H9 (cell line): Measurements from ENCODE around the gene RSBN1L. TPM values are rescaled to one million over a fixed set of nuclear protein-coding genes. Genes with fewer than 3 reads are reported as not detected.
A peak's percentile ranks its signal among the peaks of the same experiment; 100 is the strongest.

ENCODE experiments used
- DNase-seq: peaks from one replicate; pipeline ENCODE4 v3.0.0-alpha.2; 2017
- H2AFZ ChIP-seq: one replicate; pipeline ENCODE4 v1.6.1; 2013; ENCODE audit warnings: mild to moderate bottlenecking, low read length, control low read depth, moderate library complexity
- H2AK5ac ChIP-seq: 2 replicates; pipeline ENCODE4 v1.6.1; 2013; ENCODE audit warnings: low read length, control low read depth, mixed read lengths; ENCODE audit not compliant: insufficient read length
- H2BK120ac ChIP-seq: one replicate; pipeline ENCODE4 v1.6.1; 2013; ENCODE audit warnings: low read depth, mild to moderate bottlenecking, low read length, control low read depth, inconsistent platforms; ENCODE audit not compliant: poor library complexity, severe bottlenecking
- H2BK12ac ChIP-seq: 2 replicates; pipeline ENCODE4 v1.6.1; 2013; ENCODE audit warnings: low read length, control low read depth, mixed read lengths, low read depth; ENCODE audit not compliant: insufficient read length
- H2BK15ac ChIP-seq: 2 replicates; pipeline ENCODE4 v1.6.1; 2013; ENCODE audit warnings: low read depth, low read length, control low read depth
- H2BK20ac ChIP-seq: one replicate; pipeline ENCODE4 v1.6.1; 2013; ENCODE audit warnings: low read depth, mild to moderate bottlenecking, low read length, control low read depth, inconsistent platforms; ENCODE audit not compliant: poor library complexity, severe bottlenecking
- H2BK5ac ChIP-seq: 2 replicates; pipeline ENCODE4 v1.6.1; 2013; ENCODE audit warnings: low read length, control low read depth, mixed read lengths; ENCODE audit not compliant: insufficient read length
- H3K14ac ChIP-seq: 2 replicates; pipeline ENCODE4 v1.6.1; 2013; ENCODE audit warnings: low read length, control low read depth; ENCODE audit not compliant: insufficient read depth
- H3K18ac ChIP-seq: 2 replicates; pipeline ENCODE4 v1.6.1; 2013; ENCODE audit warnings: low read depth, mild to moderate bottlenecking, mixed read lengths, low read length, control low read depth; ENCODE audit not compliant: insufficient read length
- H3K23ac ChIP-seq: 2 replicates; pipeline ENCODE4 v1.6.1; 2013; ENCODE audit warnings: low read length, control low read depth, mixed read lengths, low read depth; ENCODE audit not compliant: insufficient read length
- H3K23me2 ChIP-seq: 2 replicates; pipeline ENCODE4 v1.6.1; 2013; ENCODE audit warnings: low read depth, mild to moderate bottlenecking, mixed read lengths, low read length, control low read depth; ENCODE audit not compliant: insufficient read length, poor library complexity, severe bottlenecking
- H3K27ac ChIP-seq: 2 replicates; pipeline ENCODE4 v1.5.1; 2013; ENCODE audit warnings: low read length, control low read depth, mixed read lengths, low read depth; ENCODE audit not compliant: insufficient read length
- H3K27me3 ChIP-seq: 2 replicates; pipeline ENCODE4 v1.6.1; 2013; ENCODE audit warnings: low read length, control low read depth, inconsistent platforms; ENCODE audit not compliant: insufficient read depth
- H3K4ac ChIP-seq: 2 replicates; pipeline ENCODE4 v1.6.1; 2013; ENCODE audit warnings: low read depth, mild to moderate bottlenecking, control low read depth, inconsistent platforms, low read length, moderate library complexity
- H3K4me1 ChIP-seq: 2 replicates; pipeline ENCODE4 v1.6.1; 2013; ENCODE audit warnings: low read length, control low read depth, inconsistent platforms; ENCODE audit not compliant: insufficient read depth
- H3K4me2 ChIP-seq: 2 replicates; pipeline ENCODE4 v1.6.1; 2013; ENCODE audit warnings: low read length, control low read depth, mixed read lengths; ENCODE audit not compliant: insufficient read length, insufficient read depth
- H3K56ac ChIP-seq: 2 replicates; pipeline ENCODE4 v1.6.1; 2013; ENCODE audit warnings: low read depth, mild to moderate bottlenecking, mixed read lengths, low read length, control low read depth; ENCODE audit not compliant: insufficient read length
- H3K79me1 ChIP-seq: 2 replicates; pipeline ENCODE4 v1.6.1; 2013; ENCODE audit warnings: low read depth, mild to moderate bottlenecking, moderate library complexity, low read length, control low read depth, inconsistent platforms; ENCODE audit not compliant: insufficient read depth, poor library complexity, severe bottlenecking
- H3K79me2 ChIP-seq: 2 replicates; pipeline ENCODE4 v1.6.1; 2013; ENCODE audit warnings: low read length, control low read depth, inconsistent platforms; ENCODE audit not compliant: insufficient read depth
- H3K9ac ChIP-seq: 2 replicates; pipeline ENCODE4 v1.6.1; 2013; ENCODE audit warnings: low read length, control low read depth, mixed read lengths; ENCODE audit not compliant: insufficient read length; ENCODE audit errors: extremely low read depth
- H3K9me3 ChIP-seq: one replicate; pipeline ENCODE4 v1.6.1; 2013; ENCODE audit warnings: low read depth, low read length, inconsistent platforms; ENCODE audit not compliant: control insufficient read depth
- H3T11ph ChIP-seq: one replicate; pipeline ENCODE4 v1.6.1; 2013; ENCODE audit warnings: mild to moderate bottlenecking, low read length, control low read depth, inconsistent platforms
- H4K20me1 ChIP-seq: one replicate; pipeline ENCODE4 v1.6.1; 2013; ENCODE audit not compliant: control insufficient read depth, insufficient read length, insufficient read depth
- H4K5ac ChIP-seq: 2 replicates; pipeline ENCODE4 v1.6.1; 2013; ENCODE audit warnings: low read depth, mild to moderate bottlenecking, mixed read lengths, low read length, control low read depth; ENCODE audit not compliant: insufficient read length
- H4K8ac ChIP-seq: replicated peaks from 2 replicates; pipeline ENCODE4 v1.6.1; 2013; ENCODE audit warnings: low read length, control low read depth, mixed read lengths, low read depth; ENCODE audit not compliant: insufficient read length
- H4K91ac ChIP-seq: 2 replicates; pipeline ENCODE4 v1.6.1; 2013; ENCODE audit warnings: low read depth, mild to moderate bottlenecking, moderate library complexity, mixed read lengths, low read length, control low read depth; ENCODE audit not compliant: insufficient read length
- H3K27ac Mint-ChIP-seq, 3 experiments: 2 replicates in 2 of 3; 3 replicates in 1 of 3; pipeline ENCODE4 v1.8.0; 2020 to 2021; ENCODE audit warnings: mixed read lengths in 3 of 3, mild to moderate bottlenecking in 1 of 3, moderate library complexity in 1 of 3
- H3K27me3 Mint-ChIP-seq: 2 replicates; pipeline ENCODE4 v1.8.0; 2021; ENCODE audit warnings: low read depth, mild to moderate bottlenecking, moderate library complexity, mixed read lengths
- H3K36me3 Mint-ChIP-seq, 3 experiments: 2 replicates in 2 of 3; 3 replicates in 1 of 3; pipeline ENCODE4 v1.8.0; 2020 to 2021; ENCODE audit warnings: low read depth in 3 of 3, mixed read lengths in 3 of 3; ENCODE audit not compliant: insufficient read depth in 1 of 3
- H3K4me1 Mint-ChIP-seq, 2 experiments: 2 replicates each; pipeline ENCODE4 v1.8.0; 2020; ENCODE audit warnings: mixed read lengths in 2 of 2
- H3K4me3 Mint-ChIP-seq, 2 experiments: 2 replicates in 1 of 2; 3 replicates in 1 of 2; pipeline ENCODE4 v1.8.0; 2020 to 2021; ENCODE audit warnings: mild to moderate bottlenecking in 2 of 2, mixed read lengths in 2 of 2, moderate library complexity in 1 of 2
- H3K9me3 Mint-ChIP-seq, 2 experiments: 2 replicates in 1 of 2; 3 replicates in 1 of 2; pipeline ENCODE4 v1.8.0; 2020; ENCODE audit warnings: mild to moderate bottlenecking in 2 of 2, mixed read lengths in 2 of 2, moderate library complexity in 1 of 2
- WGBS: extraction: QIAGEN DNeasy Blood & Tissue Kit; methylation state at CpG from one replicate; pipeline ENCODE4 v1.1.7; 2013; ENCODE audit warnings: missing lambda C conversion rate, low lambda C conversion rate, mixed read lengths; ENCODE audit not compliant: insufficient read length; ENCODE audit errors: extremely low coverage; 5-methylcytosine and 5-hydroxymethylcytosine counted together
- total RNA-seq: library from RNA; stranded (reverse); gene quantifications from 2 replicates; pipeline ENCODE4 v1.2.1, GENCODE V29; 2021
- TF ChIP-seq, protein P1 (sequence below): fragments of 200-600 bp; sonication (generic); conservative IDR thresholded peaks from 3 replicates; pipeline ENCODE4 v1.8.0; 2021; ENCODE audit warnings: antibody characterized with exemption, mild to moderate bottlenecking

RSBN1L gene
- total RNA-seq, 1 experiment from 2014 or later: 20.6 TPM

DNA sequence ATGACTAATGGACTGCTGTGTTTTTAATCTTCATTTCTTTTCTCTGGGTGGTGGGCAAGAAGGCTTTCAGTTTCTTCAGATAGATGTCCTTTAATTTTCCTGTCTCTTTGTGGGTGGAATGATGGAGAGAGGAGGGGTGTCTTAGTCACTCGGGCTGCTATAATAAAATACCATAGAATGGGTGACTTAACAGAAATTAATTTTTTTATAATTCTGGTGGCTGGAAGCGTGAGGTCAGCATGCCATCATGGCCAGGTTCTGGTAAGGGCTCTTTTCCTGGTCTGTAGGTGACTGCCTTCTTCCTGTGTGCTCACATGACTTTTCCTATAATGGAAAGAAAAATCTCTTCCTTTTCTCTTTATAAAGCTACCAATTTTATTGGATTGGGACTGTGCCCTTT, 6.3 kb downstream of the RSBN1L start:
- Histone ChIP-seq H3K23me2 (peaks cover 3% of the 10 kb centered on the region), H3K4ac (no peak overlapping the region), H2BK12ac (no peak overlapping the region), H3K79me2 (peaks cover 10% of the 10 kb centered on the region), H3K56ac (no peak overlapping the region), H2BK5ac (no peak overlapping the region), H4K5ac (no peak overlapping the region), H3K18ac (no peak overlapping the region), H2AFZ (no peak overlapping the region), H3K4me1 (no peaks in the 10 kb centered on the region), H3K4me2 (no peak overlapping the region), H2BK15ac (no peak overlapping the region), H4K20me1 (no peaks in the 10 kb centered on the region), H3T11ph (no peak overlapping the region), H2BK120ac (no peak overlapping the region), H3K23ac (no peak overlapping the region), H2BK20ac (no peak overlapping the region), H3K27me3 (no peaks in the 10 kb centered on the region), H2AK5ac (no peak overlapping the region), H3K9ac (no peak overlapping the region), H4K91ac (no peak overlapping the region), H3K9me3 (no peaks in the 10 kb centered on the region), H3K79me1 (peaks cover 6% of the 10 kb centered on the region), H4K8ac (no peak overlapping the region), H3K27ac (no peak overlapping the region), H3K14ac (no peak overlapping the region)
- no peak for DNase-seq
- Mint-ChIP-seq H3K4me3 (no peak overlapping the region), H3K36me3 (peaks cover 0 to 12% (median 11%) of the 10 kb centered on the region in 3 experiments; a peak in 6 of 7 replicates), H3K4me1 (peaks cover 27 to 28% of the 10 kb centered on the region in 2 experiments), H3K9me3 (no peaks in the 10 kb centered on the region), H3K27me3 (no peaks in the 10 kb centered on the region), H3K27ac (peak overlapping the region in 1 of 3 experiments; percentile 65; a peak in 3 of 7 replicates)
- no CpG with 5 or more reads among the region's 2 CpGs for WGBS
- TF ChIP-seq, protein P1, sequence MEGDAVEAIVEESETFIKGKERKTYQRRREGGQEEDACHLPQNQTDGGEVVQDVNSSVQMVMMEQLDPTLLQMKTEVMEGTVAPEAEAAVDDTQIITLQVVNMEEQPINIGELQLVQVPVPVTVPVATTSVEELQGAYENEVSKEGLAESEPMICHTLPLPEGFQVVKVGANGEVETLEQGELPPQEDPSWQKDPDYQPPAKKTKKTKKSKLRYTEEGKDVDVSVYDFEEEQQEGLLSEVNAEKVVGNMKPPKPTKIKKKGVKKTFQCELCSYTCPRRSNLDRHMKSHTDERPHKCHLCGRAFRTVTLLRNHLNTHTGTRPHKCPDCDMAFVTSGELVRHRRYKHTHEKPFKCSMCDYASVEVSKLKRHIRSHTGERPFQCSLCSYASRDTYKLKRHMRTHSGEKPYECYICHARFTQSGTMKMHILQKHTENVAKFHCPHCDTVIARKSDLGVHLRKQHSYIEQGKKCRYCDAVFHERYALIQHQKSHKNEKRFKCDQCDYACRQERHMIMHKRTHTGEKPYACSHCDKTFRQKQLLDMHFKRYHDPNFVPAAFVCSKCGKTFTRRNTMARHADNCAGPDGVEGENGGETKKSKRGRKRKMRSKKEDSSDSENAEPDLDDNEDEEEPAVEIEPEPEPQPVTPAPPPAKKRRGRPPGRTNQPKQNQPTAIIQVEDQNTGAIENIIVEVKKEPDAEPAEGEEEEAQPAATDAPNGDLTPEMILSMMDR: no peak
